ENCODE data around the gene ZNF541. TPM values are rescaled to one million over a fixed set of nuclear protein-coding genes. Genes with fewer than 3 reads are reported as not detected.
"Not testable (repeated sequence)": the region's sequence is repeated elsewhere in the genome, so short reads cannot be mapped to it uniquely, and the experiment has no call there.

Gene ZNF541
- total RNA-seq, 1 experiment from 2014 or later: not detected

GRCh38 chr19:47589824-47590223 lies 16.9 kb upstream of the ZNF541 start:
- Histone ChIP-seq H3K27ac (ENCODE audit: low read length) (no peak overlapping the region), H3K4me1 (ENCODE audit: low read length) (no peaks in the 10 kb centered on the region), H3K9me3 (ENCODE audit: low read length) (no peaks in the 10 kb centered on the region; the same call in 1 of the 2 replicates), H3K79me2 (ENCODE audit: low read length) (no peaks in the 10 kb centered on the region), H4K20me1 (ENCODE audit: insufficient read depth, low read depth, low read length) (no peaks in the 10 kb centered on the region), H2AFZ (ENCODE audit: low read length) (no peak overlapping the region), H3K4me2 (ENCODE audit: low read depth, low read length, poor library complexity, severe bottlenecking) (no peak overlapping the region), H3K36me3 (ENCODE audit: insufficient read depth, low read length) (no peaks in the 10 kb centered on the region), H3K9ac (ENCODE audit: low read length) (no peak overlapping the region), H3K27me3 (ENCODE audit: low read length) (no peaks in the 10 kb centered on the region), H3K9me2 (replicated peaks; ENCODE audit: insufficient read depth, low read length) (no peaks in the 10 kb centered on the region), H3K4me3 (ENCODE audit: low read length) (no peak overlapping the region)
- no peak for DNase-seq

GRCh38 chr19:47587295-47587694 lies 14.3 kb upstream of the ZNF541 start:
- Histone ChIP-seq H2AFZ (ENCODE audit: low read length) (no peak overlapping the region), H4K20me1 (ENCODE audit: insufficient read depth, low read depth, low read length) (no peaks in the 10 kb centered on the region), H3K27ac (ENCODE audit: low read length) (no peak overlapping the region), H3K4me2 (ENCODE audit: low read depth, low read length, poor library complexity, severe bottlenecking) (no peak overlapping the region), H3K36me3 (ENCODE audit: insufficient read depth, low read length) (no peaks in the 10 kb centered on the region), H3K9me3 (ENCODE audit: low read length) (no peaks in the 10 kb centered on the region; the same call in 1 of the 2 replicates), H3K79me2 (ENCODE audit: low read length) (no peaks in the 10 kb centered on the region), H3K4me1 (ENCODE audit: low read length) (no peaks in the 10 kb centered on the region), H3K9ac (ENCODE audit: low read length) (no peak overlapping the region), H3K9me2 (replicated peaks; ENCODE audit: insufficient read depth, low read length) (no peaks in the 10 kb centered on the region), H3K4me3 (ENCODE audit: low read length) (no peak overlapping the region), H3K27me3 (ENCODE audit: low read length) (no peaks in the 10 kb centered on the region)
- no peak for DNase-seq

GRCh38 chr19:47583161-47583560 lies 10.2 kb upstream of the ZNF541 start:
- not testable (repeated sequence) for H3K27me3 ChIP-seq (ENCODE audit: low read length); H3K4me3 ChIP-seq (ENCODE audit: low read length); H3K4me2 ChIP-seq (ENCODE audit: low read depth, low read length, poor library complexity, severe bottlenecking); H3K4me1 ChIP-seq (ENCODE audit: low read length); DNase-seq; H3K9ac ChIP-seq (ENCODE audit: low read length); H3K9me2 ChIP-seq (replicated peaks; ENCODE audit: insufficient read depth, low read length); H3K36me3 ChIP-seq (ENCODE audit: insufficient read depth, low read length); H3K9me3 ChIP-seq (ENCODE audit: low read length); H3K79me2 ChIP-seq (ENCODE audit: low read length); H4K20me1 ChIP-seq (ENCODE audit: insufficient read depth, low read depth, low read length); H2AFZ ChIP-seq (ENCODE audit: low read length); H3K27ac ChIP-seq (ENCODE audit: low read length)

GRCh38 chr19:47582320-47582909 lies 9.5 kb upstream of the ZNF541 start:
- no peak for DNase-seq
- Histone ChIP-seq H3K4me1 (ENCODE audit: low read length) (no peaks in the 10 kb centered on the region), H2AFZ (ENCODE audit: low read length) (no peak overlapping the region), H3K79me2 (ENCODE audit: low read length) (no peaks in the 10 kb centered on the region), H4K20me1 (ENCODE audit: insufficient read depth, low read depth, low read length) (no peaks in the 10 kb centered on the region), H3K9ac (ENCODE audit: low read length) (no peak overlapping the region), H3K27me3 (ENCODE audit: low read length) (no peaks in the 10 kb centered on the region), H3K9me2 (replicated peaks; ENCODE audit: insufficient read depth, low read length) (no peaks in the 10 kb centered on the region), H3K4me2 (ENCODE audit: low read depth, low read length, poor library complexity, severe bottlenecking) (no peak overlapping the region), H3K36me3 (ENCODE audit: insufficient read depth, low read length) (no peaks in the 10 kb centered on the region), H3K4me3 (ENCODE audit: low read length) (no peak overlapping the region), H3K9me3 (ENCODE audit: low read length) (no peaks in the 10 kb centered on the region; the same call in 1 of the 2 replicates), H3K27ac (ENCODE audit: low read length) (no peak overlapping the region)

- H3K9me3 ChIP-seq (ENCODE audit: low read length): no peaks in the 10 kb centered on the region; the same call in 1 of the 2 replicates
- no peak overlapping the region for H3K9ac ChIP-seq (ENCODE audit: low read length)
- DNase-seq: no peak
- no peaks in the 10 kb centered on the region for H3K36me3 ChIP-seq (ENCODE audit: insufficient read depth, low read length)
- H3K79me2 ChIP-seq (ENCODE audit: low read length): no peaks in the 10 kb centered on the region
- H3K4me1 ChIP-seq (ENCODE audit: low read length): no peaks in the 10 kb centered on the region
- no peak overlapping the region for H3K27ac ChIP-seq (ENCODE audit: low read length)
- no peak overlapping the region for H3K4me3 ChIP-seq (ENCODE audit: low read length)
- no peak overlapping the region for H2AFZ ChIP-seq (ENCODE audit: low read length)
- H4K20me1 ChIP-seq (ENCODE audit: insufficient read depth, low read depth, low read length): no peaks in the 10 kb centered on the region
- no peak overlapping the region for H3K4me2 ChIP-seq (ENCODE audit: low read depth, low read length, poor library complexity, severe bottlenecking)
- H3K9me2 ChIP-seq (replicated peaks; ENCODE audit: insufficient read depth, low read length): no peaks in the 10 kb centered on the region
- H3K27me3 ChIP-seq (ENCODE audit: low read length): no peaks in the 10 kb centered on the region
Observed at GRCh38 chr19:47581605-47582319, 8.8 kb upstream of the ZNF541 start.

GRCh38 chr19:47580397-47580796 lies 7.4 kb upstream of the ZNF541 start:
- no peaks in the 10 kb centered on the region for H3K4me1 ChIP-seq (ENCODE audit: low read length)
- no peaks in the 10 kb centered on the region for H3K9me3 ChIP-seq (ENCODE audit: low read length)
- no peak overlapping the region for H2AFZ ChIP-seq (ENCODE audit: low read length)

GRCh38 chr19:47572635-47573034 lies 313 bp downstream of the ZNF541 start:
- H3K4me3 ChIP-seq (ENCODE audit: low read length): no peak overlapping the region
- no peaks in the 10 kb centered on the region for H3K27me3 ChIP-seq (ENCODE audit: low read length)
- no peaks in the 10 kb centered on the region for H3K79me2 ChIP-seq (ENCODE audit: low read length)
- no peak for DNase-seq
- no peak overlapping the region for H3K4me2 ChIP-seq (ENCODE audit: low read depth, low read length, poor library complexity, severe bottlenecking)
- H2AFZ ChIP-seq (ENCODE audit: low read length): no peak overlapping the region
- H4K20me1 ChIP-seq (ENCODE audit: insufficient read depth, low read depth, low read length): no peaks in the 10 kb centered on the region
- H3K9me3 ChIP-seq (ENCODE audit: low read length): no peaks in the 10 kb centered on the region
- no peaks in the 10 kb centered on the region for H3K4me1 ChIP-seq (ENCODE audit: low read length)
- H3K9ac ChIP-seq (ENCODE audit: low read length): no peak overlapping the region
- no peak overlapping the region for H3K27ac ChIP-seq (ENCODE audit: low read length)
- no peaks in the 10 kb centered on the region for H3K36me3 ChIP-seq (ENCODE audit: insufficient read depth, low read length)
- no peaks in the 10 kb centered on the region for H3K9me2 ChIP-seq (replicated peaks; ENCODE audit: insufficient read depth, low read length)

More at GRCh38 chr19:47580397-47580796, 7.4 kb upstream of the ZNF541 start:
- no peaks in the 10 kb centered on the region for H3K36me3 ChIP-seq (ENCODE audit: insufficient read depth, low read length)
- no peaks in the 10 kb centered on the region for H4K20me1 ChIP-seq (ENCODE audit: insufficient read depth, low read depth, low read length)
- H3K27me3 ChIP-seq (ENCODE audit: low read length): no peaks in the 10 kb centered on the region
- no peak overlapping the region for H3K4me3 ChIP-seq (ENCODE audit: low read length)
- no peak overlapping the region for H3K27ac ChIP-seq (ENCODE audit: low read length)
- H3K79me2 ChIP-seq (ENCODE audit: low read length): no peaks in the 10 kb centered on the region
- H3K4me2 ChIP-seq (ENCODE audit: low read depth, low read length, poor library complexity, severe bottlenecking): no peak overlapping the region
- no peak overlapping the region for H3K9ac ChIP-seq (ENCODE audit: low read length)
- no peaks in the 10 kb centered on the region for H3K9me2 ChIP-seq (replicated peaks; ENCODE audit: insufficient read depth, low read length)
- DNase-seq: no peak

GRCh38 chr19:47569331-47569730 lies 3.6 kb downstream of the ZNF541 start:
- Histone ChIP-seq H3K4me3 (ENCODE audit: low read length) (no peak overlapping the region), H3K9ac (ENCODE audit: low read length) (no peak overlapping the region), H3K4me1 (ENCODE audit: low read length) (no peaks in the 10 kb centered on the region), H3K9me2 (replicated peaks; ENCODE audit: insufficient read depth, low read length) (no peaks in the 10 kb centered on the region), H3K9me3 (ENCODE audit: low read length) (no peaks in the 10 kb centered on the region), H2AFZ (ENCODE audit: low read length) (no peak overlapping the region), H3K27me3 (ENCODE audit: low read length) (no peaks in the 10 kb centered on the region), H3K4me2 (ENCODE audit: low read depth, low read length, poor library complexity, severe bottlenecking) (no peak overlapping the region), H4K20me1 (ENCODE audit: insufficient read depth, low read depth, low read length) (no peaks in the 10 kb centered on the region), H3K36me3 (ENCODE audit: insufficient read depth, low read length) (no peaks in the 10 kb centered on the region), H3K27ac (ENCODE audit: low read length) (no peak overlapping the region), H3K79me2 (ENCODE audit: low read length) (no peaks in the 10 kb centered on the region)
- no peak for DNase-seq

Measured in Karpas-422 (cell line).